NCI-H2107 treated with DMSO at 0.1 percent for 48 hours (cell line): ENCODE results near the gene COL19A1.

Source experiments
- DNase-seq: peaks from one replicate; lab custom pipeline; 2025; ENCODE audit not compliant: unreplicated experiment; lab: John Stamatoyannopoulos, UW

COL19A1 gene

GRCh38 chr6:70051197-70052124 lies 185.1 kb downstream of the COL19A1 start:
- DNase-seq = no peak

GRCh38 chr6:70059039-70059719 lies 192.8 kb downstream of the COL19A1 start:
- DNase-seq = no peak

GRCh38 chr6:70060680-70061079 lies 194.3 kb downstream of the COL19A1 start:
- DNase-seq = no peak

- DNase-seq = no peak
These were observed 195.2 kb downstream of the COL19A1 start for GRCh38 chr6:70061546-70061945.

DNA sequence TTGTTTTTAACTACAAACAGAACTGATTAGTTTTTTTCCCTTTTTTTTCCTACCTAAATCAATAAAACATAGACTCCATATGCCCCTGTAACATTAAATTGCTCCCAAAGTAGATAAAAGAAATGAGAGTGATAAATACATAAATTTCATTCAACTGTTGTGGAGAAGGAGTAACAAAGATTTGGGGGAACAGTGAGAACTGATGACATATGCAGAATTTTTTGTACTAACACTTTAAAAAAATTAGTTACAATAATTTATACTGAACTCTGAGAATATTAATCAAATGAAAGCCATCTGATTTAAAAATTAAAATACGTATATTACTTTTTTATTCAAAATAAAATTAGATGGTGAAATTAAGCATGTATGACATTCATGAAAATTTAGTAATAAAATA lies 195.7 kb downstream of the COL19A1 start:
- DNase-seq = no peak

DNA sequence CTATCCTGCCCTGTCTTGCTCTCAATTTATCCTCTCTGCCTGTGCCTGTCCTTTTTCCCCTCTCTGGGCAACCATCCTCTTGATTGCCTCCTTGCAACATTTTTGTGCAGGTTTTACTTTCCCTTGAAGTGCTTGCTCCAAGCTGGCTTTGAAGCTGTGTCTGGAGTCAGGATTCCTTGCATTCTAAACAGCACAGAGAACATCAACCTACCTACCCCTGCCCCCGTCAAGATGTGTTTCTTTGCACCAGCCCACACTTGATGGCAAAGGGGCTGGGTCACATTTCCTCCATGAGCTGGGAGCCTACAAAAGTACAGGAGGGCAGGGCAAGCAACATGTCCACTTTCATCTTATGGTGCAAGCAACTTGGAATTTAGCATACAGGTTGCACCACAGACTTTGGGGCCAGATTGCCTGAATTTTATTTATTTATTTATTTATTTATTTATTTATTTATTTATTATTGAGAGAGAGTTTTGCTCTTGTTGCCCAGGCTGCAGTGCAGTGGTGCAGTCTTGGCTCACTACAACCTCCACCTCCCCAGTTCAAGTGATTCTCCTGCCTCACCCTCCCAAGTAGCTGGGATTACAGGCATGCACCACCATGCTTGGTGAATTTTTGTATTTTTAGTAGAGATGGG lies 206.3 kb downstream of the COL19A1 start:
- no peak for DNase-seq

GRCh38 chr6:70073637-70074036 lies 207.3 kb downstream of the COL19A1 start:
- DNase-seq = no peak

DNA sequence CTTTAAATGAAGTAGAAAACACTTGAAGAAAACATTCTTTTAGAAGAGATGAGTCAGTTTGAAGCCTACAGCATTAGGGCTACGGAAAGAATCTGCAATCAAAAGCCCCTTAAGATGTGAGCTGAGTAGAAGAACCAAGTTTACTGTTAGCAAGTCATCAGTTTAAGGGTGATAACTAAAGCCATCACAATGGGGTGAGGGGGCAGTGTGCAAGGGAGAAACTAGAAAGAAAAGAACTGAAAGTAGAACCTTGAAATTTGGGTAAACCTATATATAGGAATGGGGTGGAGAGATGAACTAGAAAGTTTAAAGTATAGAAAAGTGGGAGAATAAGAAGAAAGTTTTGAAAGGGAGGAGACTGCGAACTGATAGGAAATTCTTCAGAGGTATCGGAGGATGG lies 212.9 kb downstream of the COL19A1 start:
- no peak for DNase-seq

DNA sequence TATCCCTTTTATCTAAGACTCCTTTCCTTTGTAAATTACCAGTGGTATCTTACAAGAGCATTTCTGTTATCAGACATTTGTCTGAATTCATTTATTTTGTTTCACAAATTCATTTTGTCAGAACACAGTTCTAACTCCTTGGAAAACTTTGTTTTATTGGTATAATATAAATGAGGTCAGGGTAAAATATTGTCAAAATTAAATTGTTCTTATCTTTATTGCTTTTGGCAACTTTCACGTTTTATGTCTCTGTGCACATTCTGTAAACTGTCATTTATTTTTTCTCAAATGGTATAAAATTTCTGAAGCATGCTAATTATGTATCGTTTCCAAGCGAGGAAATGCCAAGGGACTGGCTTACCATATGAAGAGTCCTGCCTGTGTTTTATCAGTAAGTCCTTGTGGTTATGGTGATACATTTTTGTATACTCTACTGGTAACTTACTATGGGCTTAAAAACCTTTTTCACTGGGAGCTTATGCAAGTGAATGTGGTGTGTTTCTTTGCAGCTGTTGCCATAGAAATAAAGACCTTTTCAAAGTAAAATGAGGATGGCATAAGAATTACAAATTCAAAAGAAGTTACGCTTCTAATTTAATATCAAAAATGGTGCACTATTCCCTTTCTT lies 214.2 kb downstream of the COL19A1 start:
- DNase-seq = no peak

- DNase-seq = no peak
These were observed 216.5 kb downstream of the COL19A1 start for GRCh38 chr6:70082830-70083229.

GRCh38 chr6:70086806-70087205 lies 220.4 kb downstream of the COL19A1 start:
- no peak for DNase-seq

- no peak for DNase-seq
These were observed 227.8 kb downstream of the COL19A1 start for GRCh38 chr6:70094156-70094555.

- no peak for DNase-seq
These were observed 233.4 kb downstream of the COL19A1 start for GRCh38 chr6:70099732-70100131.

GRCh38 chr6:70103798-70104197 lies 237.4 kb downstream of the COL19A1 start:
- no peak for DNase-seq

GRCh38 chr6:70107852-70108629 lies 241.7 kb downstream of the COL19A1 start:
- peak; percentile 6 for DNase-seq

DNA sequence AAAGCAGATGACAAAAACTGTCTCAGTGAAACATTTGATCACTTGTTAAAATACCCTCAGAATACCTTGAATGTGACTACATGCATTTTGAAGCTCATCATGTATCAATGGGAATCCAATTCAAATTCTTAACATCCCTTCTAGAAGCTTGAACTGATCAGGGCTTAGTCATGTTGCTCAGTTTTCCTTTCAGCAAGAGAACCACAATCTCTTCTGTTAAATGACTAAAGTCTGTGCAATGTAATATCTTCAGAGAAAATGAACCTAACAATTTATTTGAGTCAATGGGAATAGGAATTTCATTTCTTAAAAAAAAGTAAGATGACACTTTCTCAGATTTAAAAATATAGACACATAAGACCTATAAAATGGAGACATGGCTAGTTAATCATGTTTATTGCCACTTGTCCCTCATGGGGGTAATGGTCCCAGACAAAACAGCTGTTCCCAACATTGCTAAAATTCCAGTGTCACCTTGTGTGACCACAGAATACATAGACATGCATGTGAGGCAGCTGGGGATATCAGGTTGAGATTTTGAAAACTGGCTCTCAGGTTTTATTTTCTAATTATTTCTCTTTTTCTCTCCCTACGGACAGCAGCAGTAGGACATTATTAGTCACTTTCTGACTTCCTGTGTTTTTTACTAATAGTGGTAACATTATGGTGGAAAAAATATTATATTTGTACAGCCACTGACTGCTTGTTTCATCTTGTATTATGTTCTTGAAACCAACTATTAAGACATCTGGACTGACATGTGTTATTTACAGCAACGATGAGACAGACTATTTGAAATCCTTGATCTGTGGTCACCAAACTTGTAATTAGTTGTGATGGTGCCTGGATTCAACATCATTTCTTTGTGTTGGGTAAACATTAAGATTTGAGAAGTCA lies 244.0 kb downstream of the COL19A1 start:
- DNase-seq = no peak

DNA sequence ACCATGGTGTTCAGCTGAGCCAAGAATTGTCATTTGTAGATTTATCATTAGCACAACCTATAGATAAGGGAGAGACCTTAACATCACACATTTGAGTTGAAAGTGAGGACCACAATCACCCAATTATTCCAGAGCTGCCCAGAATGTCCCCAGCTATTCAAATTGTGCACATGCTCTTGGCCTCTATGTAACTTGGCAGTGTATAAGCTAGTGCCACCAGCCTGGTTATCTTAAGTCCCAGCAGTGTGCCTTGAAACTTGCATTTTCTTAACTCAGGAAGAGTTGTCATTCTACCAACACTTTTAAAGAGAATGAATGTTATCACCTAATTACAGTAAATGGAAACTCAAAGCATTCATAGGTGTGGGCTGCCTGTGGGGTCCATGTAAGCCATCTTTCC lies 245.4 kb downstream of the COL19A1 start:
- no peak for DNase-seq

DNA sequence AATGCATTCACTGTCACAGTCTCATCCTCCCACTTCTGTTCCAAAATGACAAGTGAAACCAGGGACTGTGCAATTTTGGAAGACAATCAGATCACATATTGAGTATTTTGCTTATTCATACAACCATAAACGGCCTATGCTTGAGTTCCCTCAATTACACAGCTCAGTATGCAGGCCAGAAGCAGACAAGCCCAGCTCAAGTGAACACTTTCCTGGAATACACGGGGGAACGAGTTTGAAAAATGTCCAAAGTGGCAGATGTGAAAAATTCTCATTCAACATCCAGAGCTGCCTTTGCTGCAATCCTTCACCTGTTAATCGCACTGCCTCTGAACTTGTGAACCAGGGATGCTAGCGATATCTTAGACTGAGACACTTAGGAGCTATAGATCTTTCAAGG lies 246.4 kb downstream of the COL19A1 start:
- no peak for DNase-seq

GRCh38 chr6:70113171-70113570 lies 246.8 kb downstream of the COL19A1 start:
- no peak for DNase-seq

DNA sequence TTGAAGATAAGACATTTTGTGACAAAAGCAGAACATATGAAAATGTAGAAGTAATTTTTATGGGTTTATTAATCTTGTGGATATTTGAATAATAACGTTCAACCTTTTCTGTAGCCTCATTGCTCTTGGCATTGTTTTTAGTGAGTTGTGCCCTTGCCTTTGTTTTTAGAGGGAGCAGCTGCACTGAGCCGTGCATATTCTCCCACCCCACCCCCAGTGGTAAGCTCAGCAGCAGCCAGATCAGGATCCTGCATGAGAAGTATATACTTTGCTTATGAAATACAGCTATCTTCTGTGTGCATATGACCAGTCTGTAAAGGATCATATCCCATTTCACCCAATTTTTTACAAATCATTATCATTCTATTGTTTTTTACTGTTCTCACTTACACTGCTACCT lies 252.3 kb downstream of the COL19A1 start:
- no peak for DNase-seq
